T47D (cell line): Measurements from ENCODE around the gene FAM221B.

ENCODE experiments used
- DNase-seq, 2 experiments: peaks; one replicate each; pipeline versions ENCODE4 v3.0.0 to v3.0.0-alpha.2; 2011 to 2012; ENCODE audit warnings: low read depth in 1 of 2, low spot score in 1 of 2
- JUND ChIP-seq: IDR thresholded peaks from 2 replicates; pipeline ENCODE4 v1.6.1; 2012; ENCODE audit warnings: low read depth
- in situ Hi-C: cut with HindIII; loops from 2 replicates; pipeline ENCODE4 v1.10.0; 2016; ENCODE audit warnings: low sequenced_read_pairs, low pct_unique_long_range_greater_than_20kb

FAM221B gene

DNA sequence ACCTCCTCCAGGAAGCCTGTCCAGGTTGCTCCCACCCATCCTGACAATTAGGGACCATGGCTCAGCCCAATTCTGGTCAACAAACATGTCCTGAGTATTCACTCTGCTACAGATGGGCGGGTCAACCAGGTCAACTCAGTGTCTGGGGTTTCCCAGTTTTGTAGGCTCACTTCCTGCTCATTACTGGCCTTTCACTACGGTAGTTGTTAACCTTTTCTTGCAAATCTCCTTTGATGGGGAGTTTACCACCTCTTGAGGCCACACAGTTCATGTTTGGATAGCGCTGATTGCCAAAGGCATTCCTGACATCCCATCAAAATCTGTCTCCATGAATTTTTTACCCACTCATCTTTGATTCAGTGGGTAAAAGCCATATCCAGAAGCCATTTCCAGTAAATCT lies 14.3 kb upstream of the FAM221B start:
- TF ChIP-seq JUND: no peak
- no peak for DNase-seq
- in situ Hi-C loops: no loop called here

DNA sequence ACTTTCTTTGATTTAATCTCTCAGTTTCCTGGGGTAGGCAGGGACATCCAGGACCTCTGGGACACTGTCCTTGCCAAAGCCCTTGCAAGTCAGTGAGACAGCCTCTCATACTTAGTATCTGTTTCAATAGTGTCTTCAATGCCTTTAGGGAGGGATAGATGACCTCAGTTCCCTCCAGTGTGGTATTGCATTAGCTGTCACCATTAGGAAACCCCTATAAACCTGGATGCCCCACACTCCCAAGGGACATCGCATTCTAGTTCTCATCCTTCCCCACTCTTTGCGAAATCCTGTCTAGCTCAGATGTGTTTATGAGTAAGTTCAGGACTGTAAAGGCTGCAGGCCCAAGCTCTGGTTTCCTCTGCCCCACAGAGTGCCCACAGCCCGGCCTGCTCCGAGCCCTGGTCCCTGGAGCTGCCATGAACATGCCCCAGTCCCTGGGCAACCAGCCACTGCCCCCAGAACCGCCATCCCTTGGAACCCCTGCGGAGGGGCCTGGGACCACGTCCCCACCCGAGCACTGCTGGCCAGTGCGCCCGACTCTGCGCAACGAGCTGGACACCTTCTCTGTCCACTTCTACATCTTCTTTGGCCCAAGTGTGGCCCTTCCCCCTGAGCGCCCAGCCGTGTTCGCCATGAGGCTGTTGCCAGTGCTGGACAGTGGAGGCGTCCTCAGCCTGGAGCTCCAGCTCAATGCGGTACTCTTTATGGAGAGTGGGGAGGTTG lies 13.7 kb upstream of the FAM221B start:
- no peak for DNase-seq
- TF ChIP-seq JUND: no peak
- in situ Hi-C loops: no loop called here

DNA sequence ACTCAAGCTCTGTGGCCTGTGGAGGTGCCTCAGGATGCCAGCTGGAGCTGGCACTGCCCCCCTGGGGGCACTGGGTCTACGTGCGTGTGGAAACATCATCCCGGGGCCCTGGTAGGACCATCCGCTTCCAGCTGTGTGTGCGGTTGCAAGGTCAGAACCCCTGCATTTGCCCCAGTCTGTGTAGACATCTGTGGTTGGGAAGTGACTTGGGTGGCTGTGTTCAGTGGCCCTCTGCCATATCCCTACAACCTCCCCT lies 13.0 kb upstream of the FAM221B start:
- in situ Hi-C loops: no loop called here
- no peak for TF ChIP-seq JUND
- DNase-seq: no peak

DNA sequence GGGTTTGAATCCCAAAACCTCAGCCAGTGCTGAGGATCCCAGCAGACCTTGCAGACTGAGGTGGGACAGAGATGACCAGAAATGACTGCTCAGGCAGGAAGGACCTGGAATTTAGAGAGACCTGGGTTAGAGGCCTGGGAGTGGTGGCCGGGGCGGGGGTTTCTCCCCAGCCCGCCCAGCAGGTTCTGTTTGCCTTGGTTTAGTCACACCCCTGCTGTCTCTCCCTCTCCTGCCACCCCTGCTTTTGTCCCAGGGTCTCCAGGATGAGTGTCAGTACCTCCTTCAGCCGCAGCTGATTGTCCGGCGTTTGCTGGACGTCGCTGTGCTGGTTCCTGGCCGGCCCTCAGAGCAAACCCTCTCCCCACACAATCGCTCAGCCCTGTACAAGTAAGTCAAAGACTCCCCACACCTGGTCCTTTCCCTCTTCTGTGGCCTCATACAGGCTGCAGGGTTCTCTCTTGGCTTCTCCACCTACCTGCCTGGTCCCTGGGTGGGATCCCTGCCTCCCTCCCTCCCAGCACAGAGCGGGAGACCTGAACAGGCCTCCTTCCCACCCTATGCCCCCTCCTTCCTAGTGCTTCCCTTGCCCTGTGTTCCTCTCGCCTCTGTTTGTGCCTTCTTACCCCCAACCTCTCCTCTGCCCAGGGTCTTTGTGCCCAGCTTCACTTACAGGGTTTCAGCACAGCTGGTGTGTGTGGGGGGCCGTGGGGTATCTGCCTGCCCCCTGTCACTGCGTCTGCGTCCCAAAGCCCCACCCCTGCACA lies 12.5 kb upstream of the FAM221B start:
- in situ Hi-C loops: no loop called here
- no peak for DNase-seq
- TF ChIP-seq JUND: no peak

DNA sequence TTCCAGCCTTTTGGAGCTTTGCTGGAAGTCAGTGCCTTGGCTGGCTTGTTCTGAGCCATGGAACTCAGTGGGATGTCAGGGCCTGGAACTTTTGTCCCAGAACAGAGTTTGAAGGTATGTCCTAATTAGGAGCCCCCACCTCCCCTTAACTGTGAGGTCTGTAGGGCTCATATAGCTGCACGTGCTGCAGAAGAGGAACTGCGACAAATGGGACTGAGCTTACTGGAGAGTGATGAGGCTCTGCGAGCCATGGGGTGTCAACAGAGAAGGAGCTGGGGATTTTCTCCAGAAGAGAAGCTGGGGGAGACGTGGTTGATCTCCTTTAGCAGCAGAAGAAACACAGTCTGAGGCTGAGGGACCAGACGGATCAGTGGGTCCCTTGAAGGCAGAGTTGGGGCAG lies 11.4 kb upstream of the FAM221B start:
- no peak for DNase-seq
- no peak for TF ChIP-seq JUND
- in situ Hi-C loops: no loop called here

DNA sequence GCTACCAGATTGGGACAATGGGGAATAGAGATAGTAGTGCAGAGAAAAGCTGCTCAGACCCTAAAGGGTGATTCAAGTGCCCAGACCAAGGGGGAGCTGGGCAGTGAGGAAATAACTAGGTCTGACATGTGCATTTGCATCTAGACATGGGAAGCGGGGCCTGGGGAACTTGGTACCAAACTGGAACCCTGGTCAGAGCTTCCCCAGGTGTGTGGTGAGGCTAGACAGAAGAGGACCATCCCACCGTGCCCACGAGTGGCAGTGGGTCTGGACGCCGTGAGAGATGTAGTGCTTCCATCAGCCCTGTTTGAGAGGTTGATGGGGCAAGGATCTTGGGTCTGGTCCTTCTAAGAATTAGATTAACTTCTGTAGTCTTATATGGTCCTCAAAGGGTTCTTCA lies 8.1 kb upstream of the FAM221B start:
- TF ChIP-seq JUND: no peak
- in situ Hi-C loops: no loop called here
- no peak for DNase-seq

DNA sequence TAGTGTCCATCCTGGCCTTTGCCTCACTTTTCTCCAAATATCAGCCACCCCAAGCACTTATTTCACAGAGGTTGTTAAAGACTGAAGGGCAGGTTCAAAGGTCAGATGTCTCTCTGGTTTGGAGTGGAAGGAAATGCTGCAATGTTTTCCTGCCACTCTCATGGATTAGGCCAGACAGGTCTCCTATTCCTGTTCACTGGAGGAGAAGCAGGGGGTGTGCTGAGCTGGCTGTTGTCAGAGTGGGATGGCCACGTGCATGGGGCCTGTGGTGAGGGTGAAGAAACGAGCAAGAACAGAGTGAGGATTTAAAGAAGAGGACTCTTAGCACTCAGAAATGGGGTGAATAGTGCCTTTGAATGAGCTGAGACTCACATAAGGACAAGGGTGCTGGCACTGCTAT lies 7.2 kb upstream of the FAM221B start:
- no peak for DNase-seq
- TF ChIP-seq JUND: no peak
- in situ Hi-C loops: no loop called here

DNA sequence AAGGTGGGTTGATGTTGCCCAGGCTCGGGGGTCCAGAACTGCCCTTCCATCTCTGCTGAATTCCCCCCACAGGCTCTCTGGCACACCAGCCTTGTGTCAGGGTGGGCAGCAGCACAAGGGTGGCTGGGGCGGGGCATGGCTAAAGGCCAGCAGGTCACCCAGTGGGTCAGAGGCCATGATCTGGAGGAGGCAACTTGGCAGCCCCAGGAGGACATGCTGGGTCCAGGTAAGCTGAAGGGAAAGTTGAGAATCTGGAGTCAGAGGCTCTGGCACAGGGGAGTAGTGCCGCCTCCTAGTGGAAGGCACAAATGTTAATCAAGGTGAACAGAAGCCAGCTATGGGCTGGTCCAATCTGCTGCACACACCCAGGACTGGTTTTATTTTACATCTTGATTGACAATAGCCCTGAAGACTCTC lies 6.7 kb upstream of the FAM221B start:
- peak in 1 of 2 experiments; percentile 37 for DNase-seq
- no peak for TF ChIP-seq JUND
- in situ Hi-C loops: no loop called here

DNA sequence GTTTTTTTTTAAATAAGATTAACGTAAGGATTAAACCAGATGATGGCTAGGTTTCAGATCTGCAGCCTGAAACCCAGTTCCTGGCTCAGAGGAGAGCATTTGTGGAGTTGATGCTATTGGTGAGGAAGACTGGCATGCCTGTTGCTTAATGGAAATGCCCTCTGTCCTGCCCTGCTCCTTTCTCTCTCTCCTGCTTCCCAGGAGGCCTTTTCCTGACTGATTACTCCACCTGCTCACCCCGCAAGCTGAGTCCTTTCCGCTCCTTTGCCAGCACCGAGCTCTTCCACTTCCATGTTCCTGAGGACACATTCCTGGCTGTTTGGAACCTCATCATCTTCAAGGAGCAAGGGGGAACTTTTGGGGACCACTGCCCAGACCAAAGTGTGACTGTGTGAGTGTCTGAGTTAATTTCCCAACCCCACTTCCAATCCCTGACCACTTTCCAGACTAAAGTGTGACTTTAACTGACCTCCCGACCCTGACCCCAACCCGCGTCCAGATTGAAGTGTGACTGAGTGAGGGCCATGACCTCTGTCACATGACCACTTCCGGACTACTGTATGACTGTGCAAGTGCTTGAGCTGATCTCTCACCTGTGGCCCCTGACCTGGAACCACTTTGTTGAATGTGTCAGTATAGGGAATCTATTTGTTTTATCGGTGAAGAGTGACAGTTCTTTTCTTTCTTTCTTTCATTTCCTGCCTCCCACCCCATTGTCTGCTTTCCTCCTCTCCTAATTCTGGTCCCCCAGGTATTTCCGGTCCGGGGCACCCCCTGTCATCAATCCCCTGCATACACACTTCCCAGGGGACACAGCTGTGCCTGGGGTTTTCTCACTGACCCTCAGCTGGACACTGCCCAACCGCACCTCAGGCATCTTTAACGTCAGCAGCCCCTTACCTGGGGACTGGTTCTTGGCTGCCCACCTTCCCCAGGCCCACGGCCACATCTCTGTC lies 6.0 kb upstream of the FAM221B start:
- no peak for DNase-seq
- in situ Hi-C loops: no loop called here
- no peak for TF ChIP-seq JUND

DNA sequence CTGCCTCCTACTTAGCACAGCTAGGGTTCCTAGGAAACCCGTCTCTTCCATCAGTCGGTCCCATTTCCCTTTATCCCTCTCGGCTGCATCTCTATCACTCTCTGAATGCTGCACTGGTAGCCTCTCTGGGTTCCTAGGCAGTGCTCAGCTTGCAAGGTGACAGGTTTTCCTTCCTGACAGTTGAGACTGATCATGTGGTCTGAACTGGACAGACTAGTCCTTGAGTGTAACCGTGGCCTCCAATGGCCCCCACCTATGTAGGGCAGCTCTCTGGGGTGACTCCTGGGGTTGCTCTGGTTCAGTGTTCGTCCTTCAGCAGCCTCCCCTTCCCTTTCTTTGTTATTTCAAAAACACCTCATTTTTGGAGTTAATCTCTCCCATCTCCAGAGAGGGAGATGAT lies 4.3 kb upstream of the FAM221B start:
- DNase-seq: peak; percentile 56 to 87
- no peak for TF ChIP-seq JUND
- in situ Hi-C loops: no loop called here

DNA sequence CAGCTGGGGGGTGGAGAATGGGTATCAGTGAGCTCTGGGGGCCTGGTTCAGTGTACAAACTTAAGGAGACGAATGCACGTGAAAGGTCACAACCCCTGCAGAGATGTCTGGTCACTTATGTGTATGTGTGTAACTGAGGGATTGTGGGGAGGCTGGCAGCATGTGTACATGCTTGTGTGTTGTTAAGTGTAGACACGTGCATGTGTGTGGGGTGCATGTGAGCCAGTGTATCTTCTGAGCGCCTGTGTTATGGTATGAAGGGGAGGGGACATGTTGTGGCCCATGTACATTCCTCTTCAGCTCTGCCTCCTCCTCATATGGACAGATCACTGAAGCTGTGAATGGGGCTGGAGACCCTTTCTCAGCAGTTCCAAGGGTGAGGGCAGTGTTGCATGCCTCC lies 2.5 kb upstream of the FAM221B start:
- TF ChIP-seq JUND: no peak
- no peak for DNase-seq
- in situ Hi-C loops: no loop called here

DNA sequence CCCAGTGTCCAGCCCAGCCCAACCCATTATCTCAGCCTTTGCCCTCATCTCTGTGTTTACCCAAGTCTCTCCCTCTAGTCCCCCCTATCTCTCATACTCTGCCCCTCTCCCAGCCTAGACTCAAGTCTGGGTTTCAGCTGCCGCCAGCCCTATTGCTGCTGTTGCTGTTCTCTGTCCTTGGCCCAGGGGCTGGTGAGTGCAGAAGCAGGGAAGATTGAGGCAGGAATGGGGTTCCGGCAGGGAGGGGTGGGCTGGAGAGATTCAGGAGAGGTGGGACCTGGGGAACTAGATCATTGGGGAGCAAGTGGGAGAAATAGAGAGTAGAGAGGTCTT lies 1.2 kb upstream of the FAM221B start:
- in situ Hi-C loops: no loop called here
- DNase-seq: no peak
- no peak for TF ChIP-seq JUND
